Uterus (tissue), 2 donors: ENCODE data around the gene PRPH2.

Experiments used
- POLR2A ChIP-seq, 2 donors: fragments of 450-650 bp; IDR thresholded peaks; one replicate each; pipeline ENCODE4 v1.6.1; 2016; ENCODE audit warnings: antibody characterized with exemption in 2 of 2, mild to moderate bottlenecking in 1 of 2, moderate library complexity in 1 of 2
- TF ChIP-seq, protein P1 (sequence below), 4 experiments: fragments of 200-600 bp in 2 of 4; fragments of 450-650 bp in 2 of 4; sonication (generic) in 2 of 4; IDR thresholded peaks; one replicate each; pipeline ENCODE4 v1.5.1; 2016 to 2019; ENCODE audit warnings: antibody characterized with exemption in 4 of 4, mild to moderate bottlenecking in 2 of 4, moderate library complexity in 1 of 4

DNA sequence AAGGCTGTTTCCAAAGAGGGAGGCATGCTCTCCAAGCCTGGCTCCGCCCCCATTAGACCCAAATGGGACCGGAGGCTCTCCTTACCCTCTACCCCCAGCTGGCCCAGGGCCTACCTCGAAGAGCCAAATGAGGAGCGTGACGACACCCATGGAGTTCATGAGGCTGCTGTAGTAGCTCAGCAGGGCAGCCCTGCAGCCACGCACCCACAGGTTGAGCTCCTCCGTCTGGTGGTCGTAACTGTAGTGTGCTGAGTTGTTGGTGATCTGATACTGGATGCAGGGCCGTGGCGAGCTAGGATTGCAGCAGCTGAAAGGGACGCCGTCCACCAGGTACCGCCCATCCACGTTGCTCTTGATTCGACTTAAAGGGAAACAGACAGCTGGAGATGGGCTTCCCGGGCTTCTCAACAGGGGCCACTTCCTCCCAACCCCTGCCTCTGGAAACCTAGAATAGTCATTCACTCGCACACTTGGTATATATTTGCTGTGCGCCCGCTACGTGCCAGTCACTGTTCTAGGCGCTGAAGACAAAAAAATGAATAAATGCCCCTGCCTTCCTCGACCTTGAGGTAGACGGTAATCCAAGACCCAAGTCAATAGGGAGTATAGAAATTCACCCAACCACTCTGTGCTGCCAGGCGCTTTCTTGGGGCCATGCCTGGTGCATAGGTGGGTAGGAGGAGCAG is 18.0 kb downstream of the PRPH2 start:
- TF ChIP-seq, protein P1, sequence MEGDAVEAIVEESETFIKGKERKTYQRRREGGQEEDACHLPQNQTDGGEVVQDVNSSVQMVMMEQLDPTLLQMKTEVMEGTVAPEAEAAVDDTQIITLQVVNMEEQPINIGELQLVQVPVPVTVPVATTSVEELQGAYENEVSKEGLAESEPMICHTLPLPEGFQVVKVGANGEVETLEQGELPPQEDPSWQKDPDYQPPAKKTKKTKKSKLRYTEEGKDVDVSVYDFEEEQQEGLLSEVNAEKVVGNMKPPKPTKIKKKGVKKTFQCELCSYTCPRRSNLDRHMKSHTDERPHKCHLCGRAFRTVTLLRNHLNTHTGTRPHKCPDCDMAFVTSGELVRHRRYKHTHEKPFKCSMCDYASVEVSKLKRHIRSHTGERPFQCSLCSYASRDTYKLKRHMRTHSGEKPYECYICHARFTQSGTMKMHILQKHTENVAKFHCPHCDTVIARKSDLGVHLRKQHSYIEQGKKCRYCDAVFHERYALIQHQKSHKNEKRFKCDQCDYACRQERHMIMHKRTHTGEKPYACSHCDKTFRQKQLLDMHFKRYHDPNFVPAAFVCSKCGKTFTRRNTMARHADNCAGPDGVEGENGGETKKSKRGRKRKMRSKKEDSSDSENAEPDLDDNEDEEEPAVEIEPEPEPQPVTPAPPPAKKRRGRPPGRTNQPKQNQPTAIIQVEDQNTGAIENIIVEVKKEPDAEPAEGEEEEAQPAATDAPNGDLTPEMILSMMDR (IDR thresholded peaks at IDR 0.05), result no peak
- no peak for TF ChIP-seq POLR2A (IDR thresholded peaks at IDR 0.05)
